SIG-M5 treated with dmso at 0.1 percent for 504 hours (cell line): ENCODE results near the gene YBX3.

Experiments used
- DNase-seq: peaks from one replicate; lab custom pipeline; 2025; ENCODE audit not compliant: unreplicated experiment; lab: John Stamatoyannopoulos, UW

The YBX3 gene

GRCh38 chr12:10672231-10672868, 50.8 kb downstream of the YBX3 start:
- DNase-seq, result no peak

GRCh38 chr12:10669533-10669932, 53.6 kb downstream of the YBX3 start:
- no peak for DNase-seq

- DNase-seq, result no peak
These were observed 54.6 kb downstream of the YBX3 start for GRCh38 chr12:10668526-10668925.

- DNase-seq, result no peak
These were observed 55.5 kb downstream of the YBX3 start for GRCh38 chr12:10667581-10667980.

GRCh38 chr12:10664499-10664898, 58.6 kb downstream of the YBX3 start:
- no peak for DNase-seq

- DNase-seq, result peak; percentile 4
These were observed 59.3 kb downstream of the YBX3 start for GRCh38 chr12:10663869-10664268.

GRCh38 chr12:10661338-10661737, 61.8 kb downstream of the YBX3 start:
- peak; percentile 14 for DNase-seq

GRCh38 chr12:10654003-10654402, 69.1 kb downstream of the YBX3 start:
- DNase-seq, result no peak

- DNase-seq, result no peak
These were observed 70.9 kb downstream of the YBX3 start for GRCh38 chr12:10652192-10652591.
